Dermis lymphatic vessel endothelial cell (primary cell): ENCODE data around the gene LIME1. TPM values are rescaled to one million over a fixed set of nuclear protein-coding genes. Genes with fewer than 3 reads are reported as not detected.

Experiments
- total RNA-seq: library from RNA; depleted of rRNA; stranded (reverse); fragments of >200 nt; gene quantifications from 2 replicates; pipeline ENCODE4 v1.2.1, GENCODE V29; 2014

LIME1 gene
- 0.86 and 0.87 TPM in 2 replicates for total RNA-seq

GRCh38 chr20:63735859-63736718, at the start of gene LIME1:
LIME1 (plus strand) TSS chr20:63736664; CDS start chr20:63737550, 886 bp downstream.

GRCh38 chr20:63696628-63697356, 39.7 kb upstream of the LIME1 start, which contains the start of gene TNFRSF6B:
TNFRSF6B (plus strand) TSS chr20:63696652; CDS start chr20:63696768, 116 bp downstream.

GRCh38 chr20:63707558-63708300, 28.7 kb upstream of the LIME1 start, which contains the start of the genes ARFRP1 and ZGPAT:
ARFRP1 (minus strand) TSS chr20:63707976; CDS start chr20:63707091, 885 bp downstream.
ZGPAT (plus strand) TSS chr20:63708039; CDS start chr20:63708581, 542 bp downstream.

GRCh38 chr20:63739130-63740069, 2.9 kb downstream of the LIME1 start, which contains the start of gene SLC2A4RG:
SLC2A4RG (plus strand) TSS chr20:63739776; CDS start chr20:63739913, 137 bp downstream.

Other genes with a start within 250 kb of the LIME1 start
- 5.8 and 7.9 TPM in 2 replicates for gene EEF1A2, start 237.6 kb upstream of the LIME1 start, total RNA-seq
- 13.2 and 14.0 TPM in 2 replicates for gene PPDPF, start 215.9 kb upstream of the LIME1 start, total RNA-seq
- under 0.01 TPM in 1 of 2 replicates, not detected in the other for gene PTK6, start 199.3 kb upstream of the LIME1 start, total RNA-seq
- gene SRMS, start 188.9 kb upstream of the LIME1 start, total RNA-seq = not detected in 2 replicates
- 1.2 and 2.1 TPM in 2 replicates for gene FNDC11, start 182.5 kb upstream of the LIME1 start, total RNA-seq
- 22.0 and 26.4 TPM in 2 replicates for gene HELZ2, start 162.4 kb upstream of the LIME1 start, total RNA-seq
- 6.0 and 6.9 TPM in 2 replicates for gene GMEB2, start 109.6 kb upstream of the LIME1 start, total RNA-seq
- gene STMN3, start 83.2 kb upstream of the LIME1 start, total RNA-seq = 0.43 and 0.76 TPM in 2 replicates
- gene RTEL1, start 78.4 kb upstream of the LIME1 start, total RNA-seq = 4.7 and 5.6 TPM in 2 replicates
- 1.3 and 1.8 TPM in 2 replicates for gene TNFRSF6B, start 40.0 kb upstream of the LIME1 start, total RNA-seq
- gene ARFRP1, start 28.7 kb upstream of the LIME1 start, total RNA-seq = 27.6 and 35.8 TPM in 2 replicates
- gene ZGPAT, start 28.6 kb upstream of the LIME1 start, total RNA-seq = 14.4 and 14.6 TPM in 2 replicates
- 5.5 and 6.4 TPM in 2 replicates for gene SLC2A4RG, start 3.1 kb downstream of the LIME1 start, total RNA-seq
- gene ZBTB46, start 94.6 kb downstream of the LIME1 start, total RNA-seq = 78.5 and 87.3 TPM in 2 replicates
- not detected in 2 replicates for gene ABHD16B, start 124.8 kb downstream of the LIME1 start, total RNA-seq
- 140 and 150 TPM in 2 replicates for gene TPD52L2, start 128.6 kb downstream of the LIME1 start, total RNA-seq
- 79.2 and 82.8 TPM in 2 replicates for gene DNAJC5, start 158.5 kb downstream of the LIME1 start, total RNA-seq
- 31.2 and 33.3 TPM in 2 replicates for gene UCKL1, start 219.8 kb downstream of the LIME1 start, total RNA-seq
- 7.9 TPM in 2 replicates for gene ZNF512B, start 233.3 kb downstream of the LIME1 start, total RNA-seq
- 3.3 TPM in 2 replicates for gene SAMD10, start 243.0 kb downstream of the LIME1 start, total RNA-seq
- 65.9 and 73.3 TPM in 2 replicates for gene PRPF6, start 244.5 kb downstream of the LIME1 start, total RNA-seq